Activated CD4-positive, alpha-beta T cell treated with anti-CD3 and anti-CD28 coated beads, Interleukin-2, amount 10 ng/mL, durations not matched to agents 7 days and 5 days (primary cell): ENCODE results near the gene ERC2. TPM values are rescaled to one million over a fixed set of nuclear protein-coding genes. Genes with fewer than 3 reads are reported as not detected.
"Not testable (repeated sequence)": the region's sequence is repeated elsewhere in the genome, so short reads cannot be mapped to it uniquely, and the experiment has no call there.

Experiments used
- CTCF ChIA-PET: fragments of 350-600 bp; sonication (Branson Sonifier 250); formaldehyde crosslinking; loops from one replicate; lab custom pipeline; 2021; ENCODE audit warnings: antibody characterized with exemption; lab: Charles Lee
- POLR2A ChIA-PET: fragments of 350-600 bp; sonication (Branson Sonifier 250); formaldehyde crosslinking; loops from one replicate; lab custom pipeline; 2021; ENCODE audit warnings: antibody characterized with exemption; lab: Charles Lee
- DNase-seq: peaks from one replicate; pipeline ENCODE4 v3.0.0-alpha.2; 2020
- H3K27ac Mint-ChIP-seq: one replicate; pipeline ENCODE4 v1.8.0; 2021; ENCODE audit warnings: mild to moderate bottlenecking, moderate library complexity, mixed read lengths
- H3K27me3 Mint-ChIP-seq: one replicate; pipeline ENCODE4 v1.8.0; 2021; ENCODE audit warnings: mixed read lengths
- H3K36me3 Mint-ChIP-seq: one replicate; pipeline ENCODE4 v1.8.0; 2021; ENCODE audit warnings: low read depth, mixed read lengths
- H3K4me1 Mint-ChIP-seq: one replicate; pipeline ENCODE4 v1.8.0; 2021; ENCODE audit warnings: mixed read lengths
- H3K4me3 Mint-ChIP-seq: one replicate; pipeline ENCODE4 v1.8.0; 2021; ENCODE audit warnings: mild to moderate bottlenecking, moderate library complexity, mixed read lengths
- H3K9me3 Mint-ChIP-seq: one replicate; pipeline ENCODE4 v1.8.0; 2021; ENCODE audit warnings: mixed read lengths
- total RNA-seq, 2 experiments: library from RNA; stranded (reverse); gene quantifications; one replicate each; pipeline ENCODE4 v1.2.3, GENCODE V29; 2021

ERC2 gene
- total RNA-seq, 2 experiments from 2014 or later = not detected

DNA sequence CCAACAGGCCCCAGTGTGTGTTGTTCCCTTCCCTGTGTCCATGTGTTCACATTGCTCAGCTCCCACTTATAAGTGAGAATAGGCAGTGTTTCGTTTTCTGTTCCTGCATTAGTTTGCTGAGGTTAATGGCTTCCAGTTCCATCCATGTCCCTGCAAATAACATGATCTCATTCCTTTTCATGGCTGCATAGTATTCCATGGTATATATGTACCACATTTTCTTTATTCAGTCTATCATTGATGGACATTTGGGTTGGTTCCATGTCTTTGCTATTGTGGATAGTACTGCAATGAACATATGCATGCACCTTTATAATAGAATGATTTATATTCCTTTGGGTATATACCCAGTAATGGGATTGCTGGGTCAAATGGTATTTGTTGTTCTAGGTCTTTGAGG is 452.9 kb downstream of the ERC2 start:
- H3K9me3 Mint-ChIP-seq, DNase-seq, H3K27ac Mint-ChIP-seq, POLR2A ChIA-PET, H3K4me3 Mint-ChIP-seq, H3K4me1 Mint-ChIP-seq, H3K27me3 Mint-ChIP-seq, H3K36me3 Mint-ChIP-seq: not testable (repeated sequence)
- CTCF ChIA-PET = interaction anchor here (0.6 kb wide), 1 partner anchor 390 kb away, joined by 4 read pairs; no protein-coding TSS in a partner anchor

DNA sequence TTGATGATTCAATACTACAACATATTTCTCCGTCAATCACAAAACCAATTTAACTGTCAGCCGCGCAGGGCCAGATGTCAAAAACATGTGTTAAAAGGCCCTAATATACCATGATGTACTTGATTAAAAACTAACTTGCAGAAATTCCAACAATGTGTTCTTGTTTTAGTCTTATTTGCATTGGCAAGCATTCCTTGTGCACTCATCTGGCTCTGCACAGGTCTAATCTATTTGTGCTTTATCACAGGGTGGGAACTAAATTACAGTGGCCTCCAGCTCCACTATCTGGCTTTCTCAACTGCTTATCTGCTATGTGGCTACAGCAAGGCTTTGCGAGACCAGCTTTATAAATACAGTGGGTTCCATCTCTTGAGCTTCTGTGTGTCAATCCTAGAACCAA is 455.5 kb downstream of the ERC2 start:
- H3K36me3 Mint-ChIP-seq = no peaks in the 10 kb centered on the region
- H3K4me3 Mint-ChIP-seq = no peak overlapping the region
- ChIA-PET CTCF (no interaction called here), POLR2A (no interaction called here)
- H3K27ac Mint-ChIP-seq = no peak overlapping the region
- no peak for DNase-seq
- no peaks in the 10 kb centered on the region for H3K4me1 Mint-ChIP-seq
- no peaks in the 10 kb centered on the region for H3K27me3 Mint-ChIP-seq
- H3K9me3 Mint-ChIP-seq = peaks cover 3% of the 10 kb centered on the region

DNA sequence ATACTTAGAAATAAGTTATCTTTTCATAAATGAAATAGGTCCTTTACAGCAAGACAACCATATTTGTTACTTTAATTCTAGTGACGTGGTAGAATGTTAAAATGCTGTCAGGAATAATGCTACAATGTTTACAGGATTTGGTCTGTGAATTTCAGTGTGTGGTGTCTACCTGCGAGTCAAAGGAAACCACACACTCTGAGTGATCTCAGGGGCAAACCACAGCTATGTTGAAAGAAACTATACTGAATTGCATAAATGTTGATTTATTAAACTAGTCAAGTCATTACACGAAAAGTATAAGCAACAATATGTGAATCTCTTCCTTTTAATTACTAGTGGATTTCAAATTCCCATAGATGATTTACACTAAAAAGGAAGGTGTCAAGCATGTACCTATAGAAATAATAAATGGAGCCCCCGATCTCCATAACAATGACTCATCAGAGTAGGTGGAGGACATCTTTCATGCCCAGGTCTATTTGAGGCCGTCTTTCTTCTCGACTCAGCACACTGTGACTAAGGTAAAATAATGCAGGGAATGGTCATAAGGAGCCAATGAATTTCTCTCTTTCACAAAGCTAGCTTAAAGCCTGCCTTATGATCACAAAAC is 463.0 kb downstream of the ERC2 start:
- DNase-seq = no peak
- Mint-ChIP-seq H3K36me3 (no peaks in the 10 kb centered on the region), H3K4me3 (no peak overlapping the region), H3K4me1 (peaks cover 4% of the 10 kb centered on the region), H3K27me3 (peaks cover 3% of the 10 kb centered on the region), H3K27ac (no peak overlapping the region), H3K9me3 (no peaks in the 10 kb centered on the region)
- POLR2A ChIA-PET = no interaction called here
- CTCF ChIA-PET = no interaction called here

GRCh38 chr3:56003129-56003528 is 465.1 kb downstream of the ERC2 start:
- H3K36me3 Mint-ChIP-seq = no peaks in the 10 kb centered on the region
- no peaks in the 10 kb centered on the region for H3K9me3 Mint-ChIP-seq
- peaks cover 4% of the 10 kb centered on the region for H3K4me1 Mint-ChIP-seq
- peaks cover 3% of the 10 kb centered on the region for H3K27me3 Mint-ChIP-seq
- ChIA-PET CTCF (interaction anchor here (0.6 kb wide), 1 partner anchor 20 kb away, joined by 3 read pairs; no protein-coding TSS in a partner anchor), POLR2A (no interaction called here)
- DNase-seq = no peak
- H3K27ac Mint-ChIP-seq = no peak overlapping the region
- H3K4me3 Mint-ChIP-seq = no peak overlapping the region

DNA sequence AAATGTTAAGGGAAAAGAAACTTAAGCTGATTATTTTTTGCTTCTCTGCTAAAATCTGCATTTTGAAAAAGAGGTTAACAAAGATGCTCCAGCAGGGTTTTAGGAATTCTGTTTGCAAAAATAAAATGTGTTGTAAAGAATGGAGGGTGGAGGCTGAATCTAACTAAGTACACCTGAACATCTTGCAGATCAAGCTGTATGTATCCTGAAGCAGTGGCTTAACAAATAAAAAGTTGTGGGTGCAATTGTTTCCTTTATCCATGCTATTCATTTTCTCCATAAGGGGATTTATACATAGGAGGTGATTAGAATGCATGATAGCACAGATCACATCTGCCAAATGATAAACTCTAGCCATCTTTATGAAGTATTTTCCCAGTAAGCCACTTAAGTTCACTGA is 466.3 kb downstream of the ERC2 start:
- no peak overlapping the region for H3K27ac Mint-ChIP-seq
- no peak overlapping the region for H3K4me3 Mint-ChIP-seq
- H3K9me3 Mint-ChIP-seq = no peaks in the 10 kb centered on the region
- H3K27me3 Mint-ChIP-seq = peaks cover 3% of the 10 kb centered on the region
- DNase-seq = no peak
- ChIA-PET CTCF (no interaction called here), POLR2A (no interaction called here)
- H3K36me3 Mint-ChIP-seq = no peaks in the 10 kb centered on the region
- peaks cover 4% of the 10 kb centered on the region for H3K4me1 Mint-ChIP-seq

DNA sequence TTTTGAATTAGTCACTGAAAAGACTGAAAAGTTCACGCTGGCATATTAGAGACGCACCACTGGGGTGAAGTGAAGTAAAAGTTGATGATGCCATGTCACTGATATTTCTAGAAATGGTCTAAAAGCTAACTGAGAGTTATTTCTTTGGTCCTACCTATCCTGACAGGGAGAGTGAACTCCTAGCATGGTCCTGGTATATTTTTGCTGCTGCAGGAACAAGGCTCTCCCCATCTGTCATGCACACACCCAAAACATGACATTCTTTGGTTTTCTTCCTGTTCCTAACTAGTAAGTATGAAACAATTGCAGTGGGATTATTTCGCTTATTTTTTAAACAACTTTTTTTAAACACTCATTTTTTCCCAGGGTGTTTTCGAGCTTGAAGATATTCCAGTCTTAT is 466.7 kb downstream of the ERC2 start:
- H3K9me3 Mint-ChIP-seq = no peaks in the 10 kb centered on the region
- H3K4me3 Mint-ChIP-seq = no peak overlapping the region

DNA sequence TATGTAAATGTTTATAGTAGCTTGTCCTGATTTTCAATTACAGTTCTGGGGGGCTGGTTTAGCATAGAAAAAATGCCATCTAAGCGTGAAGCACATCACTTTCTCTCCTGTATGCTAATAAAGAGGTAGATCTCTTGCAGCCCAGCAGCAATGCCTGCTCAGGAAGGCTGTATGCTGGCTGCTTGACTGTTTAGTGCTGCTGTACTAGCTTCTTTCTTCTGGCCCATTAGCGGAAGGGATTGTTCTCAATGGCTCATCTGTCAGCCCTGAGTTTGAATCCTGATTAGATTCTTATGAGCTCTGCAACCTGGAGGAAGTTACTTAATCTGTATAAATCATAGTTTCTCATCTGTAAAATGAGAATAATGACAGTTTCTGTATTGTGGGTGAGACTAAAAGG is 478.9 kb downstream of the ERC2 start:
- Mint-ChIP-seq H3K36me3 (no peaks in the 10 kb centered on the region), H3K27ac (no peak overlapping the region), H3K4me1 (no peaks in the 10 kb centered on the region), H3K4me3 (no peak overlapping the region), H3K27me3 (peaks cover 2% of the 10 kb centered on the region), H3K9me3 (no peaks in the 10 kb centered on the region)
- ChIA-PET CTCF (no interaction called here), POLR2A (no interaction called here)
- DNase-seq = no peak

More for the DNA sequence above, 466.7 kb downstream of the ERC2 start:
- CTCF ChIA-PET = no interaction called here
- no peak overlapping the region for H3K27ac Mint-ChIP-seq
- POLR2A ChIA-PET = no interaction called here
- peaks cover 4% of the 10 kb centered on the region for H3K4me1 Mint-ChIP-seq
- peaks cover 3% of the 10 kb centered on the region for H3K27me3 Mint-ChIP-seq
- H3K36me3 Mint-ChIP-seq = no peaks in the 10 kb centered on the region
- DNase-seq = no peak

- Mint-ChIP-seq H3K9me3 (no peaks in the 10 kb centered on the region), H3K27ac (no peak overlapping the region), H3K4me3 (no peak overlapping the region), H3K27me3 (peaks cover 2% of the 10 kb centered on the region), H3K4me1 (no peaks in the 10 kb centered on the region), H3K36me3 (no peaks in the 10 kb centered on the region)
- POLR2A ChIA-PET = no interaction called here
- CTCF ChIA-PET = no interaction called here
- DNase-seq = no peak
Measured at GRCh38 chr3:55988905-55989304, 479.4 kb downstream of the ERC2 start.

- H3K27ac Mint-ChIP-seq = no peak overlapping the region
- H3K9me3 Mint-ChIP-seq = no peaks in the 10 kb centered on the region
- POLR2A ChIA-PET = no interaction called here
- no peaks in the 10 kb centered on the region for H3K36me3 Mint-ChIP-seq
- no peak overlapping the region for H3K4me3 Mint-ChIP-seq
- CTCF ChIA-PET = interaction anchor here (0.7 kb wide), 1 partner anchor 64 kb away, joined by 3 read pairs; no protein-coding TSS in a partner anchor
- H3K4me1 Mint-ChIP-seq = no peaks in the 10 kb centered on the region
- peaks cover 2% of the 10 kb centered on the region for H3K27me3 Mint-ChIP-seq
- DNase-seq = no peak
Measured at GRCh38 chr3:55984626-55985025, 483.6 kb downstream of the ERC2 start.

DNA sequence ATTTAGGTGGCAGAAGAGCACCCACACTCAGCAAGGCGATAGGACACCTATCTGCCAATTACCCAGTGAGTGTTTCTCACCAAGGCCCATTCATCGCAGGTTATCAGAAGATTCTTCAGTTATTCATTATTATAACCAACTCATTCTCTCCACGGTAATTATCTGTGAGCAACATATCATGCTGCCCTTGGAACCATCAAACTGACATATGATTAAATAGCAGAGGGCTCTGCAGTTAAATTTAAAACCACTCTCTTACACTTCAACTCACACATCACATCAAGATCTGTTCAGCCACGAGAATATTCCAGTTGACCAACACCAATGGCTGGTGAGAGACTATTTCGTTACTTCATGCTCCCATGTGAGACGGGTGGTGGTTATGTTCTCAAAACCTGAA is 489.3 kb downstream of the ERC2 start:
- no peak for DNase-seq
- H3K36me3 Mint-ChIP-seq = no peaks in the 10 kb centered on the region
- no peaks in the 10 kb centered on the region for H3K27me3 Mint-ChIP-seq
- no peak overlapping the region for H3K4me3 Mint-ChIP-seq
- H3K4me1 Mint-ChIP-seq = no peaks in the 10 kb centered on the region
- no peak overlapping the region for H3K27ac Mint-ChIP-seq
- H3K9me3 Mint-ChIP-seq = no peaks in the 10 kb centered on the region
- POLR2A ChIA-PET = no interaction called here
- CTCF ChIA-PET = no interaction called here

DNA sequence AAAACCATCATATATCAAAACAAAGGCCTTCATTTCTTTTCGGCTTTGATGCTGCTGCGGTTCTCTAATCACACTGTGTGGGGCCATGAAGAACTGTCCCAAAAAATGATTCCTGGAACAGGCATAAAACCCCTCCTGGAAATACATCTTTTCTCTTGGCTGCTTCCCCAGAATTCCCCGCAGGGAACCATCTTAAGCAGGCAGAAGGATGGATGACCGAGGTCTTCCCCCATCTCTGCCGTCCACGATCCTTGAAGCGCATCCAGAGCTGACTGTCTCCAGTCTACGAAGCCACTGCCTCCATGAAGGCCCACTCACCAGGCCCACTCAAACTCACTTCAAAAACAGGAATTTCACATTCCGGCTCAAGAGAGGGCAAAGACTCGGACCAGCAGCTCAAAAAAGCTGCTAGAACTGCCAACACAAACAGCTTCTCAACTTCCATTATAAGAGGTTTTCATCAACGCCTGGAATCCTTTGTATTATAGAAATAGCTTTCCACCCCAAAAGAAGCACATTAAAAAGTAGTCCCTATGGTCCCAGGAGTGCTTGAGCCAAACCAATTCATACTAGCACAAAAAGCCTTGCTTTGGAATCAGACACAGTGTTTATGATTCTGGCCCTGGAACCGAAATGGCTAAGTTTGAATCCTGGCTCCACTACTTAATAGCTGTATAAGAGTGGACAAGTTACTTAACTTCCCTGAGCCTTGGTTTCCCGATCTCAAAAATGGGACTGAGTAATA is 493.7 kb downstream of the ERC2 start:
- no peak for DNase-seq
- POLR2A ChIA-PET = no interaction called here

GRCh38 chr3:55969634-55970033 is 498.6 kb downstream of the ERC2 start:
- Mint-ChIP-seq H3K4me3 (no peak overlapping the region), H3K9me3 (no peaks in the 10 kb centered on the region), H3K36me3 (no peaks in the 10 kb centered on the region), H3K27me3 (no peaks in the 10 kb centered on the region), H3K27ac (no peak overlapping the region), H3K4me1 (no peaks in the 10 kb centered on the region)
- ChIA-PET CTCF (interaction anchor here (0.7 kb wide), 1 partner anchor 667 kb away, joined by 3 read pairs; no protein-coding TSS in a partner anchor), POLR2A (no interaction called here)
- DNase-seq = no peak

More for the DNA sequence above, 493.7 kb downstream of the ERC2 start:
- Mint-ChIP-seq H3K4me3 (no peak overlapping the region), H3K9me3 (no peaks in the 10 kb centered on the region), H3K36me3 (no peaks in the 10 kb centered on the region), H3K27me3 (no peaks in the 10 kb centered on the region), H3K4me1 (no peaks in the 10 kb centered on the region), H3K27ac (no peak overlapping the region)
- CTCF ChIA-PET = interaction anchor here (0.6 kb wide), 1 partner anchor 1139 kb away, joined by 3 read pairs; no protein-coding TSS in a partner anchor

- Mint-ChIP-seq H3K9me3 (no peaks in the 10 kb centered on the region), H3K4me1 (no peaks in the 10 kb centered on the region), H3K27ac (no peak overlapping the region), H3K4me3 (no peak overlapping the region), H3K36me3 (no peaks in the 10 kb centered on the region), H3K27me3 (no peaks in the 10 kb centered on the region)
- no peak for DNase-seq
- POLR2A ChIA-PET = no interaction called here
- CTCF ChIA-PET = no interaction called here
Measured at GRCh38 chr3:55968331-55968730, 499.9 kb downstream of the ERC2 start.
